ENCODE results near the gene NAV2. TPM values are rescaled to one million over a fixed set of nuclear protein-coding genes. Genes with fewer than 3 reads are reported as not detected.

NAV2 gene
- total RNA-seq, 2 experiments from 2014 or later, result 0.23 to 0.36 TPM

DNA sequence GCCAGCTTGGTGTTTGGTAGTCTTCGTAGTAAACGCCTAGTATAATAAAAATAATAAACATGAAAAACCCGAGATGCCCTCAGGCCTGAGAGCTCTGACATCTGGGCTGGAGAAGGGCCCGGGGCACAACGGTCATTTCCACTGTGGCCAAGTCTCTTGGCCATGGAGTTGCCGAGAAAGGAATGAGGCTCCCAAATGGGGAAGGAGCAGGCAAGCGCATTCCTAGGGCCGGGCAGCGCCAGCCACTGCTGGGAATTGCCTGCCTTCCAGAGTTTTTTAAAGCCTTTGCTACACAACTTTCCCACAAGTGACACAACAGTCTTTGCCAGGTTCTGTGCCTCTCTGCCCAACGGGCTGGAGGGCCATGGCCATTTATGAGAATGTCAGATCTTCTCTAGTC is 103.4 kb downstream of the NAV2 start:
- no peak overlapping the region for H3K4me3 Mint-ChIP-seq
- no peak for DNase-seq
- H3K9me3 Mint-ChIP-seq, result no peaks in the 10 kb centered on the region
- POLR2A ChIA-PET, result no interaction called here
- no peak for ATAC-seq
- no peaks in the 10 kb centered on the region for H3K4me1 Mint-ChIP-seq (ENCODE audit: low read depth)
- intact Hi-C loops (cut with micrococcal nuclease), result no loop called here
- peaks cover 3% of the 10 kb centered on the region for H3K27me3 Mint-ChIP-seq
- TF ChIP-seq, protein P1, sequence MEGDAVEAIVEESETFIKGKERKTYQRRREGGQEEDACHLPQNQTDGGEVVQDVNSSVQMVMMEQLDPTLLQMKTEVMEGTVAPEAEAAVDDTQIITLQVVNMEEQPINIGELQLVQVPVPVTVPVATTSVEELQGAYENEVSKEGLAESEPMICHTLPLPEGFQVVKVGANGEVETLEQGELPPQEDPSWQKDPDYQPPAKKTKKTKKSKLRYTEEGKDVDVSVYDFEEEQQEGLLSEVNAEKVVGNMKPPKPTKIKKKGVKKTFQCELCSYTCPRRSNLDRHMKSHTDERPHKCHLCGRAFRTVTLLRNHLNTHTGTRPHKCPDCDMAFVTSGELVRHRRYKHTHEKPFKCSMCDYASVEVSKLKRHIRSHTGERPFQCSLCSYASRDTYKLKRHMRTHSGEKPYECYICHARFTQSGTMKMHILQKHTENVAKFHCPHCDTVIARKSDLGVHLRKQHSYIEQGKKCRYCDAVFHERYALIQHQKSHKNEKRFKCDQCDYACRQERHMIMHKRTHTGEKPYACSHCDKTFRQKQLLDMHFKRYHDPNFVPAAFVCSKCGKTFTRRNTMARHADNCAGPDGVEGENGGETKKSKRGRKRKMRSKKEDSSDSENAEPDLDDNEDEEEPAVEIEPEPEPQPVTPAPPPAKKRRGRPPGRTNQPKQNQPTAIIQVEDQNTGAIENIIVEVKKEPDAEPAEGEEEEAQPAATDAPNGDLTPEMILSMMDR (IDR thresholded peaks at IDR 0.05), result no peak
- H3K36me3 Mint-ChIP-seq (ENCODE audit: low read depth), result no peaks in the 10 kb centered on the region
- no peak overlapping the region for H3K27ac Mint-ChIP-seq
- CTCF ChIA-PET, result no interaction called here

DNA sequence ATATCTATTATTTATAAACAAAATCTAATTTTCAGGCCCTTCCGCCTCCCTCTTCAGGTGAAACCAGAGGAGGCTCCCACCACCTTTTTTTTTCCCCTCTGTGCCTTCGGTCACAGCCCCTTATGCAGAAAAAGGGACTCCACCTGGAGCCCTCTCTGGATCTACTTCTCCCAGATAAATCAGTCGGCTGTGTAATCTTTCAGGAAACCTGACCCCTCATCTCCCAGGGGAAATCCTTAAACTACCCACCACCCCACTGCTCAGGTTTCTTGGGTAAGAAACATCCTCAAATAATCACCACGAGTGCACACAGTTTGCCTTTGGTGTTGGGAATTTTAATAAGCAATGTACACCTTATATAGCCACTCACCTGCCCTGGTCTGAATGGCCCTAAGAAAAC is 104.2 kb downstream of the NAV2 start:
- H3K36me3 Mint-ChIP-seq (ENCODE audit: low read depth), result no peaks in the 10 kb centered on the region
- no peak overlapping the region for H3K4me3 Mint-ChIP-seq
- DNase-seq (no peak), ATAC-seq (no peak)
- H3K27ac Mint-ChIP-seq, result no peak overlapping the region
- no peaks in the 10 kb centered on the region for H3K9me3 Mint-ChIP-seq
- intact Hi-C loops (cut with micrococcal nuclease), result no loop called here
- TF ChIP-seq, protein P1 (IDR thresholded peaks at IDR 0.05), result no peak
- H3K27me3 Mint-ChIP-seq, result peaks cover 3% of the 10 kb centered on the region
- POLR2A ChIA-PET, result no interaction called here
- no peaks in the 10 kb centered on the region for H3K4me1 Mint-ChIP-seq (ENCODE audit: low read depth)
- CTCF ChIA-PET, result no interaction called here

DNA sequence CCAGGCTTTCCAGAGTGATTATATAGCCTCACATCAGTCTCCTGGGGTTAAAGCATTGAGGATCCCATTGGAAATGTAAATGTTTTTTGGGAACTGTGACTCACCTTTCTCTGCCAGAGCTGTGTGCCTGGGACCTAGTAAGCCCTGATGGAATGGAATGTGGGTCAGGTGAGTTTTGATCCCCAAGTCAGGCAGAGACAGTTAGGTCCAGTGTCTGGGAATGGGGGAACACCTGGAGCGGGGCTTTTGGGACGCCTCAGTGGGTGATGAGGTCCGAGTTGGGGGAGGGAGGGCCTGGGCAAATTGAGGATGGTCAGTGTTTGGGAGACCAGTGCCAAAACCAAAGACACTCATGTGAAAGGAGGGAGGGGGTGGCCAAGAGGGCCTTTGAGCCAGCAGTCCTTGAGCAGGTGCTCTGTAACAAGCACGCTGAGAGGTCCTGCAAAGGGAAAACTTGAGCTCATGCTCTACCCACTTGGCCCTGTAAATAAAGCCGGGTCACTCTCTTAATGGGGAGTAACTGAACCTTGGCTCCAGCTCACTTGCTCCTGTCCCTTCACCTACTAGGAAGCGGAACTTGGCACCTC is 104.7 kb downstream of the NAV2 start:
- Mint-ChIP-seq H3K27me3 (peaks cover 5% of the 10 kb centered on the region), H3K4me3 (no peak overlapping the region), H3K4me1 (ENCODE audit: low read depth) (no peaks in the 10 kb centered on the region), H3K27ac (no peak overlapping the region), H3K9me3 (no peaks in the 10 kb centered on the region), H3K36me3 (ENCODE audit: low read depth) (no peaks in the 10 kb centered on the region)
- DNase-seq (no peak), ATAC-seq (no peak)
- TF ChIP-seq, protein P1 (IDR thresholded peaks at IDR 0.05), result no peak
- ChIA-PET POLR2A (no interaction called here), CTCF (no interaction called here)
- intact Hi-C loops (cut with micrococcal nuclease), result no loop called here

DNA sequence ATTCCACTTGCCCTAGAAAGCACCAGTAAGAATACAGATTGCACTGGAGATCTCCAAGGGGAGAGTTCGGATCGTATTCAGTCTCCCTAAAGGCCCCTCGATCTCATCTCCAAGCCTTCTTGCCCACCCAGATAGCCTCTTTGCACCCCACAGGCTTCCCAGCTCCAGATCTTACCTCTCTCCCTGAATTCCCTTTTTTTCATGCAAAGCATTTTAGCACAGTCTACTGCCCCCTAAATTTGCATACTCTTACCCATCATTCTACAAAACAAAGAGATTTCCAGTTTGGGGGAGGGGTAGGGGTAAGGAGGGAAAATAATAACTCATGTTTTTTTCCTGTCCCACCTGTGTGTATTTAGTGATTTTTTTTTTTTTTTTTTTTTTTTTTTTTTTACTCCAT is 105.2 kb downstream of the NAV2 start:
- Mint-ChIP-seq H3K9me3 (no peaks in the 10 kb centered on the region), H3K36me3 (ENCODE audit: low read depth) (no peaks in the 10 kb centered on the region), H3K4me3 (no peak overlapping the region), H3K27ac (no peak overlapping the region), H3K27me3 (peaks cover 5% of the 10 kb centered on the region), H3K4me1 (ENCODE audit: low read depth) (no peaks in the 10 kb centered on the region)
- TF ChIP-seq, protein P1 (IDR thresholded peaks at IDR 0.05), result no peak
- POLR2A ChIA-PET, result no interaction called here
- CTCF ChIA-PET, result no interaction called here
- DNase-seq (no peak), ATAC-seq (no peak)
- intact Hi-C loops (cut with micrococcal nuclease), result no loop called here

DNA sequence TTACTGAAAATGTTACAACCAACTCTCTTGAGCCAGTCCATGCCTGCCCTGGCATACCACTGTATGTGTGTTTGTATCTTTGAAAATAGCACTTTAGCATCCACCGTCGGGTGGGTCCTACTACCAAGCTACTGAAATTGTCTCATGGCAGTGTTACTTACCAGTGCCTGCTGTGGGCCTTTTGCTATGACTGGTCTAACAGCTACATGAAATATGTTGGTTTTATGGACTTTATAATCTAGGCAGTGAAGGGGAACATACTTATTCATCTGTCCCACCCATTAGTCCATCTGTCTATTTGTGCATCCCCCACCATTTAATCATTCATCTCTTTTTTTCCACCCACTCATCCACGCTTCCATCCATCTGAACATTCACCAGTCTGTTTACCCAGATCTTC is 106.0 kb downstream of the NAV2 start:
- Mint-ChIP-seq H3K9me3 (no peaks in the 10 kb centered on the region), H3K36me3 (ENCODE audit: low read depth) (no peaks in the 10 kb centered on the region), H3K27ac (no peak overlapping the region), H3K4me3 (no peak overlapping the region), H3K27me3 (peaks cover 5% of the 10 kb centered on the region), H3K4me1 (ENCODE audit: low read depth) (no peaks in the 10 kb centered on the region)
- ChIA-PET CTCF (no interaction called here), POLR2A (no interaction called here)
- DNase-seq, result no peak
- intact Hi-C loops (cut with micrococcal nuclease), result no loop called here
- no peak for ATAC-seq
- TF ChIP-seq, protein P1 (IDR thresholded peaks at IDR 0.05), result no peak
